Kasumi-1 (cell line): ENCODE data around the gene RASA3.
"Not testable (repeated sequence)": the region's sequence is repeated elsewhere in the genome, so short reads cannot be mapped to it uniquely, and the experiment has no call there.

Experiments used
- DNase-seq, 2 experiments: peaks; one replicate each; lab custom pipeline; 2025; lab: John Stamatoyannopoulos, UW

Gene RASA3

DNA sequence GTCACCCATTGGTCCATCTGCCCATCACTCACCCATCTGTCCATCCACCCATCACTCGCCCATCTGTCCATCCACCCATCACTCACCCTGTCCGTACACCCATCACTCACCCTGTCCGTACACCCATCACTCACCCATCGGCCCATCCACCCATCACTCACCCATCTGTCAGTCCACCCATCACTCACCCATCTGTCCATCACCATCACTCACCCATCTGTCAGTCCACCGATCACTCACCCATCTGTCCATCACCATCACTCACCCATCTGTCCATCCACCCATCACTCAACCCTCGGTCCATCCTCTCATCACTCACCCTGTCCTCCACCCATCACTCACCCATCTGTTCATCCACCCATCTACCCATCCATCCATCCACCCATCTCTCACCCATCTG, 143.6 kb downstream of the RASA3 start:
- DNase-seq: not testable (repeated sequence)

DNA sequence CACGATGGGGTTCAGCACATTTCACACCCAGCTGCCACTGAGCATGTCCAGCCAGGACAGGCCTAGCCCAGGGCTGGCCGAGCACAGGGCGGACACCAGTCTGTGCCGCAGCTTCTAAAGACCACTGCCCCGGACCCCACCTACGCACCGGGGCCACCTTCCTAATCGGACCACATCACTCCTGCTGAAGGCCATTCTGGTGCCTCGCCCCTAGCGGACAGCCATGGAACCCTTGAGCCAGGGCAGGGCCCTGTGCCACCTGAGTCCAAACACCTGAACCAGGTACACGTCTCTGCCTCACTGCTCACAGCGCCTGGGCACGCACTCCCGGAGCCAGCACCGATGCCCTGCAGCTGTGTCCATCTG, 150.1 kb downstream of the RASA3 start:
- no peak for DNase-seq

- no peak for DNase-seq
These were observed 150.7 kb downstream of the RASA3 start for GRCh38 chr13:113981611-113982295.

DNA sequence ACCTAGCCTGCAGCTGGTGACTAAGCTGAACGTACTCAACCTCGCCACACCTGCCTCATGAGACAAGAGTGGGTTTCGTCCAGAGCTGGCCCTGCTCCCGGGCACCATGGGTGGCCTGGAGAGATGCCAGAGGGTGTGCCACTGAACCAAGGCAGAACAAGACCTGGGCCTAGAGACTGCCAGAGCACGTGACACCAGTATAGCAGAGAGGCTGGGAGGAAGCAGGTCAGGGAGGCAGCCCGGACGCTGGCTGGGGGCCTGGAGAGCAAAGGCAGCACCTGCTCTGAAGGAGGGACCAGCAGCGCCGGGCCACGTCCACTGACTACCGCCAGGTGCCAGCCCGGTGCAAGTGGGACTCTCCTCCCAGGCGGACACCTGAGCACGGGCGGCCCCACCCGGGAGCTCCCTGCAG, 151.2 kb downstream of the RASA3 start:
- DNase-seq: no peak

- DNase-seq: no peak
These were observed 151.8 kb downstream of the RASA3 start for GRCh38 chr13:113980489-113981064.

- no peak for DNase-seq
These were observed 152.5 kb downstream of the RASA3 start for GRCh38 chr13:113979791-113980471.

GRCh38 chr13:113978741-113979481, 153.5 kb downstream of the RASA3 start:
- no peak for DNase-seq

- DNase-seq: no peak
These were observed 154.4 kb downstream of the RASA3 start for GRCh38 chr13:113977976-113978375.

DNA sequence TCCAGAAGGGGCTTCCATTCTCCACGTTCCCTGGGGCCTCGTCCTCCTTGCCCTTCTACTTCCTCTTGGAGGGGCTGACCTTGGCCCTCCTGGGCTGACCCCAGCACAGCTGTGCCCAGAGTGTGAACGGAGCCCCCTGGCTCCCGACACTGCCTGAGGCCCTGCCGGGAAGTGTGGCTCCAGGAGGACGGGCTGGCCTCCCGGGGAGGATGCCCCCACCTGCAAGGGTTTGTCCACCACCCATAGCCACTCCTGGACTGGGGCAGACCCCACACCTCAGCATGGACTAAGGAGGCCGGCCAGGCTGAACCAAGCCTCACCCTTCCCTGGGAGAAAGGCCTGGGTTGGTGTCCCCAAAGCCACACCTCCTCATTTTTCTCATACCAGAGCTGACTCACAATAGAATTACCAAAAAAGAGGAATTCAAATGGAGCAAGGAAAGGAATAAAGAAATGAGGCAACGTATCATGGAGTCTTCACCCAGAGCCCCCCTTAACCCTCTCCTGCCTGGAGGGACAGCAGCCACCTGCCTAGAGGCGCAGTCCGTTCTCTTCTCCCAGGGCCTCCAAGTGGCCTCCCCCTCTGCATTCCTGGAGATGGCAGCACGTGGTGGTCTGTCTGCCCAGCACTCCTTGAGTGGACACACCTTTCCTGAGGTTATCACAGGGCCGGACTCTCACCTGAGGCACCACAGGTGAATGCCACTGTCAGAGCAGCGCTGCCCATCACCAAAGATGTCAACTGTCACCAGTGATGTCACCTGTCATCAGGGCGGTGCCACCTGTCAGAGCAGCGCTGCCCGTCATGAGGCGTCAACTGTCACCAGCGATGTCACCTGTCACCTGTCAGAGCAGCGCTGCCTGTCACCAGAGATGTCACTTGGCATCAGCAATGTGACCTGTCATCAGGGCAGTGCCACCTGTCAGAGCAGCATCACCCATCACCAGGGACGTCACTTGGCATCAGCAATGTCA, 155.4 kb downstream of the RASA3 start:
- no peak for DNase-seq

DNA sequence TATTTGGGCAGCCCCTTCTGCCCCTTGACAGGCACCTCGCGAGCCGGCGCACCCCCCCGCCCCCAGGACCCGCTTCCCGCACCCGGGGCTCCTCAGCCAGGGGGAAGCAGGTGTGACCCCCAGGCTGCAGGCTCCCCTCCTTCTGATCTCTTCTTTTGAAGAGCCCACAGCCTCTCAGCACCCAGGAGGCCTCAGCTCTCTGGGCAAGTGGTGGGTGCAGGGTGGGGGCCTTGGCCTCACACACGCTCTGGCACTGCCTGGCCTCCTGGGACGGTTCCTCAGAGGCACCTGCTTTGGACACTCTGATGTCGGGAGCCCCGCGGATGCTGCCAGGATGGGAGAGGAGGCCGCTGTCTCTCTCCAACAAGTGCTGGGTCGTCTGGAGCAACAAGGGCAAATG, 157.0 kb downstream of the RASA3 start:
- no peak for DNase-seq

DNA sequence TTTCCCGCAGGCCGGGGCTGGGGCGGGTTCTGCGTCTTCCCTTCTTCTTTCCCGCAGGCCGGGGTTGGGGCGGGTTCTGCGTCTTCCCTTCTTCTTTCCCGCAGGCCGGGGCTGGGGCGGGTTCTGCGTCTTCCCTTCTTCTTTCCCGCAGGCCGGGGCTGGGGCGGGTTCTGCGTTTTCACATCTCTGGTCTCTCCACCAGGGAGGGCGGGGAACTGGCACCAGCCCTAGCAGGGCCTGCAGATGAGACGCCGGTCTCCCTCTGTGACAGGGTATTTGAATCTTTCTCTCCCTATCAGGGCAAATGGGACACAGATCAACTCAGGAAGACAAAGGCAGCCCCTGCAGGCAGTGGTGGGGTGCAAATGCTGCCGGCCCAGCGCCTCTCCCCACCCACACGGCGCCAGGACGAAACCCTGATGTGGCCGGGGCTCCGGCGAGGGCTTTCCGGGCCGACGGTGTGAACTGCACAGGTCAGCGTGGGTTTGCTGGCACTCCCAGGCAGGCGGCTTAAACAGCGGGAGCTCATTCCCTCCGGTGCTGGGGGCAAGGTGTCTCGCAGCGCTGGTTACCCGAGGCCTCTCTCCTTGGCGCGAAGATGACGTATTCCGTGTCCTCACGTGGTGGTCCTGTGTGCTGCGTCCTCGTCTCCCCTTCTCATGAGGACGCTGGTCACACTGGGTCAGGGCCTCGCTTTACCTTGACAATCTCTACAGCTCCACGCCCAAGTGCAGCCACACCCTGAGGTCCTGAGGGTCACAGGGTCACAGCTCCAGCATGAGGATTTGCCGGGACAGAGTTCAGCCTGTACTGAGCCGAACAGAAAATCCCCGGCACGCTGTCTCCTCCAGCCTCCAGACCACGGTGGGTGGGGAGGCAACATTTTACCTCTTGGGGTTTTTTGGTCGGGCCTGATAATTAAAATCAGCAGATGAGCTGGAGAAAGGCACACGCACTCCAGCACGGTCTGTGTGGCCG, 157.8 kb downstream of the RASA3 start:
- no peak for DNase-seq

DNA sequence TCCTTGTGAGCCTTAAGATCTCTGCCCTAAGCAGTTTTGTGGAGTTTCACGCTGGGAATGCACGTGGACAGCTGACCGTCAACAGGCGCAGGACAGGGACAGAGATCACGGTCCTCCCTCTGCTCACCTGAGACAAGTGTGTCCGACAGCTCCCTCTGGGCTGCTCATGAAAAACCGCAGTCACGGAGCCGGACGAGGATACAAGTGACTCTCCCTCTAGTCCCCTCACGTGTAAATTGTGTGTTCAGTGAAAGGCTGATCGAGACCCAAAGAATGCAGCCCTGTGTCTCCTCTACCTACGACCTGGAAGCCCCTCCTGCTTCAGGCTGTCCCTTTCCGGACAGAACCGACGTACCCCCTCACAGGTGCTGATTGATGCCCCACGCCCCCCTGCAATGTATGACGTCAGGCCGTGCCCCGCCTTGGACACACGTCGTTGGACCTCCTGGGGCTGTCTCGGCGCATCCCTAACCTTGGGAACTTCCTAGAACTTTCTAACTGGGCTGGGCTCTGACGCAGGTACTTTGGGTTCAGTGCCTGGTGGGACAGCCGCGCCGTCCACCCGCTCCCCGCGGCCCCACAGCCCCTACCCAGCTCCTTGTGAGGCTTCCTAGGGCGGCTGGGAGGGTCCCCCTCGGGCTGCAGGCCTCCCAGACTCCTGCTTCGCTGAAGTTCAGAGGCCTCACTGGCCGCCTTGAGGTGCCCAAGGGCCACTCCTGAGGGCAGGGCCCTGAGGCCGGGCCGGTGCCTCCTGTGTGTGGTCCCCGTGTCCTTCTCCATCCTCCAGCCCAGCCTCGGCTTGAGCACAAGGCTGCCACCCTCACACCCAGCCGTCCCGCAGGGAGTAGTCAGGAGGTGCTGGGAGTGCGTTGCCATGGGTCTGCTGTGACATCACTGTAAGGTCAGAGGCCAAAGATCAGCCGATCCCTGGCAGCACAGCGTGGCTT, 158.9 kb downstream of the RASA3 start, which contains the start of gene C13orf46:
Gene C13orf46 (minus strand): TSS at position 859 of the 947 bp plus-strand sequence. CDS start 79 bp downstream, at position 780.
- DNase-seq: no peak

GRCh38 chr13:113972451-113973217, 159.8 kb downstream of the RASA3 start:
- DNase-seq: no peak

- DNase-seq: no peak
These were observed 160.8 kb downstream of the RASA3 start for GRCh38 chr13:113971471-113972231.

DNA sequence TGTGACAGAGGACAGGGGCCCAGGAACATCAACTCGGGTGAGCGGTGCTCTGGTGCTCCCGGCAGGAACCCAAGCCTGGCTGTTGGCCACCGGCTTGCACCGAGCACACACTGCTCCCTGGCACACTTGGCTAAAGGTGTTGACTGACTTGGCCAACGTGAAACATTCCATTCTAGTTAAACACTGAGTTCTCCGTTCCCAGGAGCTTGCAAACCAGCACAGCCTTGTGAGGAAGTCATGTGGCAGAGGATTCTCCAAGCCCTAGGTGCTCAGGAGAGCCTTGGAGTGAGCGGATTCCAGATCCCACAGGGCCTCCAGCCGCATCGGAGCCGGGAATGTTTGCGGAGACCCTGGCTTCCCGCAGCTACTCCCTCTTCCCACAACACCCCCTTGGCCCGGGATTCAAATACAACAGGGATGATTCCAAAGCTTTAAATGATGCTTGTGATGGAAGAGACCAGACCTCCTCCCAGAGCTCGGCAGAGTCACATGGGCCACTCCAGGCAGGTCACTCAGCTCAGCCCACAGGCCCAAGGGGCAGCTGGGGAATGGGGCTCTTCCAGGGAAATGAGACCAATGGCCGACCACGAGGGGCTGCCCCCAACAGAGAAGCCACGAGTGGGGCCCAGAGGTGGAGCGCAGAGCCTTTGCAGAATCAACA, 161.5 kb downstream of the RASA3 start:
- no peak for DNase-seq

GRCh38 chr13:113969973-113970611, 162.3 kb downstream of the RASA3 start:
- no peak for DNase-seq
